GM18505 (cell line): ENCODE data around the gene FOXE3.

ENCODE experiments used
- ATAC-seq: cut with Tn5 transposase; IDR thresholded peaks from one replicate; pipeline ENCODE4 v1.9.1; 2021; ENCODE audit not compliant: unreplicated experiment
- POLR2A ChIP-seq: IDR thresholded peaks from 4 replicates; pipeline ENCODE4 v1.6.1; 2011; ENCODE audit warnings: borderline replicate concordance; ENCODE audit not compliant: insufficient read depth, insufficient read length; ENCODE audit errors: extremely low read depth

The FOXE3 gene

DNA sequence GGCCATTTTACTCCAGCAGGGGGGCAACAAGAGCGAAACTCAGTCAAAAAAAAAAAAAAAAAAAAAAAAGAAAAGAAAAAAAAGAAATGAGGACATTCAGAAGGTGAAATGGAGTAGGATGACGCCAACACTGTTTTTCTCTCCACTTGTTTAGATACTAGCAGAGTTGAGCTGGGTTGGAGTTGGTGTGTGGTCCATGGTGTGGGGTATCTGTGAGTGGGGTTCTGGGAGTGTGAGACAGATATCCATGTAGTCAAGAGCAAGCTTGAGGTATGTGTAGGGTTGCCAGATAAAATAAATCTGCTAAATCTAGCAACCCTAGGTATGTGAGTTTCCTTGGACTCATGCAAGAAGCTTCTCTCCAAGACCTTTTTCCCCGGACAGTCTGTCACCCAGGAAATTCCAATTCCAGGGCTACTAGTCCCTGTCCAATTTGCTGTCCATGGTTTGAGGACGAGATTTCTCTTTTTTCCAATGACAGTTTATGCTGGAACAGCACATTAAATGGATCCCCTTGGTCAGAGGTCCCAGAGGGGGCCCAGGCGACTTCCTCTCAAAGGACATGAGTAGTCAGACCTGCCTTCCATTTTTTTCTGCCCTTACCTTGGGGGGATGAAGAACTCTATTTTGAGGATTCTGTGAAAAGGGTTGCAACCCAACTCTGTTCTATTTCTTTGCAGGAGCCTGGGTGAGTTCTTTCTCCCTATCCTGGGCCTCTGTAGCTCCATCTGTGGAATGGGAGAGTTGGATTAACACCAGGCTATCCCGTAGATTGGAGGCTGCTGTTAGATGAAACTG lies 19.6 kb downstream of the FOXE3 start:
- TF ChIP-seq POLR2A, result no peak
- ATAC-seq, result no peak

DNA sequence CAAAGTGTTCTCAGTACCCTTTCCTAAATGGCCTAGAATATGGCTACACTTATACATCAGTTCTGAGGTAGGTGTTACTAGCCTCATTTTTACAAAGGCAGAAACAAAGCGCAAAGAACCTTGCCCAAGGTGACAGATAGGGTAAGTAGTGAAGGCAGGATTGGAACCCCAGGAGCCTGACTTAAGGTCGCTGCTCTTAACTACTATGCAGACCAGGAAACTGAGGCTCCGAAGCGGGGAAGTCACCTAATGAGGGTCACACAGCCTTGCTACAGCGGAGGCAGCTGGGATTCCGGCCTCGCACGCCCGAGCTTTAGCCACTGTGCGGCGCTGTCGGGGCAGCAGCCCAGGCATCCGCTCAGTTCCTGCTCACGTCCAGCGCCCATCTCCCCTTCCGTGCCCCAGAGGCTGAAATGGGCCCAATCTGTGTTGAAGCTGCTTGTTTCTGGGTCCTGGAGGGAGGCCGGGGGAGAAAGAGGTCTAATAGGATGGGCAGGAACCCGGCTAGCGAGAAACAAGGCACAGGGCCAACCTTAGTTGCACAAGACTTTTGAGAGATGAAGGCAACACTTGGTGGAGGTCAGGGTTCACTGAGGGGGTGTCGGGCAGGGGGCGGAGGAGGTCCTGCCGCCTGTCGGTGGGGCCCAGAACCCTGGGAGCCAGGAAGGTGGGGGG lies 20.4 kb downstream of the FOXE3 start:
- ATAC-seq, result peak; percentile 39

DNA sequence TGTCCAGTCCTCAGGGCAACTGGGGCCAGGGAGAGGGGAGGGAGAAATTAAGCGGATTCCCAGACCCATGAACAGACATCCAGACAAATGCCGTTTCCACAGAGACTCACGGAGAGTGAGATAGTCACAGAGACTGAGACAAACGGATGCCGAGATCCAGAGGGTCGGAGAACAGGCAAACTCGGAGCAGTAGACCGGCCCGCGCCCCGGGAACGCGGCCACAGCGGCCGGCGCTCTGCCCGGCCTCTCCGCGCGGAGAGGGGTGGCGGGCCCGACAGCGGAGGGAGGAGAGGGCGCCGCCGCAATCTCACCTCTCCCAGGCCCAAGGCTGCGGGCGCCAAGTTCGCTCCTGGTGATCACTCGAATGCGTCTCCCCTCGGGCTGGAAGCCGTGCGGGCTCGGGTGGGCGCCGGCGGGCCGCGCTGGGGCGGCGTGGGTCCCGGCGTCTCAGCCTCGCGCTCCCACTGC lies 20.9 kb downstream of the FOXE3 start:
- no peak for TF ChIP-seq POLR2A
- ATAC-seq, result peak; percentile 11

More for the DNA sequence above, 20.4 kb downstream of the FOXE3 start:
- no peak for TF ChIP-seq POLR2A

GRCh38 chr1:47437447-47438164 lies 21.5 kb downstream of the FOXE3 start, which contains the start of gene FOXD2:
FOXD2 (plus strand) TSS chr1:47438044; CDS start chr1:47438136, 92 bp downstream.
- peak; percentile 66 for TF ChIP-seq POLR2A
- ATAC-seq, result peak; percentile 82

- ATAC-seq, result peak; percentile 2
Measured at GRCh38 chr1:47438165-47439016, 22.3 kb downstream of the FOXE3 start.

GRCh38 chr1:47439017-47439818 lies 23.1 kb downstream of the FOXE3 start:
- no peak for TF ChIP-seq POLR2A
- ATAC-seq, result no peak

More at GRCh38 chr1:47438165-47439016, 22.3 kb downstream of the FOXE3 start:
- no peak for TF ChIP-seq POLR2A

GRCh38 chr1:47439819-47440598 lies 23.9 kb downstream of the FOXE3 start:
- ATAC-seq, result no peak

GRCh38 chr1:47440599-47441081 lies 24.6 kb downstream of the FOXE3 start:
- TF ChIP-seq POLR2A, result no peak
- ATAC-seq, result no peak

More at GRCh38 chr1:47439819-47440598, 23.9 kb downstream of the FOXE3 start:
- no peak for TF ChIP-seq POLR2A

GRCh38 chr1:47441450-47442106 lies 25.5 kb downstream of the FOXE3 start:
- ATAC-seq, result no peak
- no peak for TF ChIP-seq POLR2A

- no peak for ATAC-seq
- no peak for TF ChIP-seq POLR2A
Measured at GRCh38 chr1:47442202-47442601, 26.1 kb downstream of the FOXE3 start.
